ENCODE results near the gene IQGAP2. TPM values are rescaled to one million over a fixed set of nuclear protein-coding genes. Genes with fewer than 3 reads are reported as not detected.

IQGAP2 gene
- total RNA-seq, 4 donors from 2014 or later, result 46.8 to 121 (median 97.0) TPM

DNA sequence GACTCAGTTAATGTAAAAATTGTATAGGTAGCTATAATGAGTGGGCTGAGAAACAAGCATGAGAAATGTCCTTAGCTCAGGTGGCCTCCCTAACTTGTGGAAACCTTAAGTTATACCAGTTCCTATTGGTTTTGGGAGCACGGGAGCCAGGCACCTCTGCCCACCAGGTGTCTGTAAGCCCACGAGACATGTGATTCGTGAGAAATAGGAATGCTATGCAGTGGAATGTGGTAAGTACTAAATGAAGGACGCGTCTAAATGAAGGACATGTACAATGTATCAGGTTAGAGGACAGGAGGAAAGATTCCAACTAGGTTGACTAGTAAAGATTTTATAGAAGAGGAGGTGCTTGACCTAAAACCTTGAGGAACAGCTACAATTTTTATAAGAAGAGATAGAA, 266.2 kb downstream of the IQGAP2 start:
- Histone ChIP-seq H3K36me3 (peaks cover 0 to 16% (median 8%) of the 10 kb centered on the region in 4 donors), H3K4me1 (peaks cover 0 to 3% (median 0%) of the 10 kb centered on the region in 4 donors), H3K9me3 (no peaks in the 10 kb centered on the region), H3K27ac (no peak overlapping the region), H3K4me3 (no peak overlapping the region), H3K27me3 (no peaks in the 10 kb centered on the region)
- TF ChIP-seq EP300 (IDR thresholded peaks at IDR 0.05; ENCODE audit: low read depth) (no peak), POLR2AphosphoS5 (IDR thresholded peaks at IDR 0.05) (no peak), POLR2A (IDR thresholded peaks at IDR 0.05) (no peak), CTCF (IDR thresholded peaks at IDR 0.05) (no peak)
- WGBS, 2 donors (ENCODE audit: low coverage in 1 of 2), result 94 to 100% methylated on average over 2 to 5 of the region's 5 CpGs
- DNase-seq, result no peak
- intact Hi-C loops (cut with DNase I; ENCODE audit: low total_unique reads), result no loop called here
- in situ Hi-C loops (cut with MboI; ENCODE audit: low pct_ligation_motif_present in 1 of 4, low pct_unique_long_range_greater_than_20kb in 1 of 4, low sequenced_read_pairs in 3 of 4), result no loop called here

DNA sequence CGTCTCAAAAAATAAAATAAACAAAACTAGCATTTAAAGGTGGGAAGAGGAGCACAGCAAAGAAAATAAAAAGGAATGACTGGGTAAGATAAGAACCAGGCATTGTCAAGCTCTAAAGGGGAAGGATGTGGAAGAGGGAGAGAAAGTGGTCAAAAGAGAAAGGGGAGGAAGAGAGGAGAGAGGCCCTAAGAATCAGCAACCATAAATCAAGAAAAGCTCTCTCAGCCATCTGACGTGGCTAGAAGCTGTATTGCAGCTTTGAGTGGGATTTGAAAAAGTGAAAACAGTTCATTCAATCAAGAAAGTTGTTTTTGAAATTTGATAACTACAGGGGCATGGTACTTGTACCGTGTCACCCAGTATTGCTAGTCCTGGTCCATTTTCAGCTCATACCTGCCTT, 267.4 kb downstream of the IQGAP2 start:
- no peaks in the 10 kb centered on the region for H3K9me3 ChIP-seq
- no peak overlapping the region for H3K27ac ChIP-seq
- WGBS, 2 donors (ENCODE audit: low coverage in 1 of 2), result 76 to 81% methylated on average over 3 of the region's 3 CpGs
- in situ Hi-C loops (cut with MboI; ENCODE audit: low pct_ligation_motif_present in 1 of 4, low pct_unique_long_range_greater_than_20kb in 1 of 4, low sequenced_read_pairs in 3 of 4) (no loop called here), intact Hi-C loops (cut with DNase I; ENCODE audit: low total_unique reads) (no loop called here)
- H3K4me3 ChIP-seq, result no peak overlapping the region
- peaks cover 0 to 21% (median 8%) of the 10 kb centered on the region in 4 donors for H3K36me3 ChIP-seq
- H3K4me1 ChIP-seq, result peaks cover 0 to 3% (median 0%) of the 10 kb centered on the region in 4 donors
- DNase-seq, result no peak
- no peak for TF ChIP-seq EP300 (IDR thresholded peaks at IDR 0.05; ENCODE audit: low read depth)
- TF ChIP-seq POLR2AphosphoS5 (IDR thresholded peaks at IDR 0.05), result no peak
- TF ChIP-seq CTCF (IDR thresholded peaks at IDR 0.05), result no peak
- no peak for TF ChIP-seq POLR2A (IDR thresholded peaks at IDR 0.05)
- H3K27me3 ChIP-seq, result no peaks in the 10 kb centered on the region

DNA sequence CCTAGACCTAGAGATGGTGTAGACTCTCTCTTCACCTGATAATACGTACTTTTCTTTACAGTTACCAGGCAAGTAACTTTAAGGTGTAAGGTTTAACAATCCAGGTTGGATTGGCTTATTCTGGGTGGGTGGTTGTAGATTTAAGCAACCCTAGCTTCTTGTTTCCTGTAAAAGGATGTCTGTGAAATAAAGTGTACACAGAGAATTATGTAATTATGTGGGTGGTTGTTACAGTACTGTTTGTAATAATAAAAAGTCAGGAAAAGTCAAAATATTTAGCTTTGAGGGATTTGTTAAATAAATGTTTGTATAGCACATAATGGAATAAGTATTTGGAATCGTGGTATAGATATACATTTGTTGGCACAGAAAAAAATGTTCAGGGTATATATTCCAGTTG, 269.2 kb downstream of the IQGAP2 start:
- Histone ChIP-seq H3K4me1 (peaks cover 0 to 3% (median 0%) of the 10 kb centered on the region in 4 donors), H3K9me3 (no peaks in the 10 kb centered on the region), H3K4me3 (no peak overlapping the region), H3K27me3 (no peaks in the 10 kb centered on the region), H3K27ac (no peak overlapping the region), H3K36me3 (peaks cover 0 to 22% (median 11%) of the 10 kb centered on the region in 4 donors)
- TF ChIP-seq EP300 (IDR thresholded peaks at IDR 0.05; ENCODE audit: low read depth) (no peak), POLR2AphosphoS5 (IDR thresholded peaks at IDR 0.05) (no peak), CTCF (IDR thresholded peaks at IDR 0.05) (no peak), POLR2A (IDR thresholded peaks at IDR 0.05) (no peak)
- no peak for DNase-seq
- in situ Hi-C loops (cut with MboI; ENCODE audit: low pct_ligation_motif_present in 1 of 4, low pct_unique_long_range_greater_than_20kb in 1 of 4, low sequenced_read_pairs in 3 of 4), result no loop called here
- 51 to 68% methylated on average over 2 of the region's 2 CpGs for WGBS, 2 donors (ENCODE audit: low coverage in 1 of 2)
- intact Hi-C loops (cut with DNase I; ENCODE audit: low total_unique reads), result no loop called here

- intact Hi-C loops (cut with DNase I; ENCODE audit: low total_unique reads) (no loop called here), in situ Hi-C loops (cut with MboI; ENCODE audit: low pct_ligation_motif_present in 1 of 4, low pct_unique_long_range_greater_than_20kb in 1 of 4, low sequenced_read_pairs in 3 of 4) (no loop called here)
- H3K4me3 ChIP-seq, result no peak overlapping the region
- H3K36me3 ChIP-seq, result peaks cover 0 to 22% (median 9%) of the 10 kb centered on the region in 4 donors
- no peaks in the 10 kb centered on the region for H3K9me3 ChIP-seq
- no peaks in the 10 kb centered on the region for H3K27me3 ChIP-seq
- H3K4me1 ChIP-seq, result peaks cover 0 to 3% (median 0%) of the 10 kb centered on the region in 4 donors
- TF ChIP-seq EP300 (IDR thresholded peaks at IDR 0.05; ENCODE audit: low read depth) (no peak), POLR2A (IDR thresholded peaks at IDR 0.05) (no peak), CTCF (IDR thresholded peaks at IDR 0.05) (no peak), POLR2AphosphoS5 (IDR thresholded peaks at IDR 0.05) (no peak)
- DNase-seq, result no peak
- H3K27ac ChIP-seq, result peak overlapping the region in 3 of 4 donors; percentile 23 to 50 (median 47)
Measured at GRCh38 chr5:76673125-76673524, 270.0 kb downstream of the IQGAP2 start.

Measured in transverse colon (tissue), 4 donors.